Neuronal stem cell (in vitro differentiated cells): ENCODE results near the gene NFYC.

ENCODE experiments used
- DNase-seq: peaks from one replicate; pipeline ENCODE4 v3.0.0-alpha.2; 2013; ENCODE audit warnings: low spot score
- H2AFZ ChIP-seq: one replicate; pipeline ENCODE4 v1.6.1; 2013; ENCODE audit warnings: mild to moderate bottlenecking, low read length, inconsistent platforms
- H2AK5ac ChIP-seq: 2 replicates; pipeline ENCODE4 v1.6.1; 2013; ENCODE audit warnings: low read depth, mild to moderate bottlenecking, inconsistent platforms, low read length, moderate library complexity, mixed read lengths
- H2BK120ac ChIP-seq: 2 replicates; pipeline ENCODE4 v1.6.1; 2013; ENCODE audit warnings: low read depth, mild to moderate bottlenecking, inconsistent platforms, low read length, moderate library complexity, mixed read lengths
- H2BK12ac ChIP-seq: one replicate; pipeline ENCODE4 v1.6.1; 2013; ENCODE audit warnings: low read length, inconsistent platforms
- H2BK15ac ChIP-seq: 2 replicates; pipeline ENCODE4 v1.6.1; 2013; ENCODE audit warnings: mild to moderate bottlenecking, low read length, inconsistent platforms, mixed read lengths
- H2BK5ac ChIP-seq: one replicate; pipeline ENCODE4 v1.6.1; 2013; ENCODE audit warnings: inconsistent platforms, mild to moderate bottlenecking, low read length, moderate library complexity
- H3K14ac ChIP-seq: one replicate; pipeline ENCODE4 v1.6.1; 2013; ENCODE audit warnings: low read length, inconsistent platforms
- H3K18ac ChIP-seq: 2 replicates; pipeline ENCODE4 v1.6.1; 2013; ENCODE audit warnings: low read length, inconsistent platforms
- H3K23ac ChIP-seq: 2 replicates; pipeline ENCODE4 v1.6.1; 2013; ENCODE audit warnings: low read depth, mild to moderate bottlenecking, mixed read lengths, low read length, inconsistent platforms; ENCODE audit not compliant: poor library complexity
- H3K27ac ChIP-seq: replicated peaks from 3 replicates; pipeline ENCODE4 v1.5.1; 2013; ENCODE audit warnings: low read length, inconsistent platforms
- H3K27me3 ChIP-seq, 3 experiments: 2 replicates each; pipeline ENCODE4 v1.6.1; 2013; ENCODE audit warnings: low read length in 3 of 3, mild to moderate bottlenecking in 2 of 3, inconsistent platforms in 1 of 3, low read depth in 1 of 3, mixed read lengths in 1 of 3, moderate library complexity in 1 of 3; ENCODE audit not compliant: control insufficient read depth in 3 of 3, insufficient read depth in 3 of 3
- H3K36me3 ChIP-seq, 2 donors: replicated peaks in 1 of 2; 2 replicates each; pipeline ENCODE4 v1.6.1; 2013; ENCODE audit warnings: low read length in 2 of 2; ENCODE audit not compliant: control insufficient read depth in 2 of 2, insufficient read depth in 2 of 2
- H3K4ac ChIP-seq: 2 replicates; pipeline ENCODE4 v1.6.1; 2013; ENCODE audit warnings: inconsistent platforms, mild to moderate bottlenecking, low read length, moderate library complexity
- H3K4me1 ChIP-seq, 2 donors: 1 replicate in 1 of 2; 2 replicates in 1 of 2; pipeline ENCODE4 v1.6.1; 2013; ENCODE audit warnings: low read length in 2 of 2, low read depth in 1 of 2; ENCODE audit not compliant: control insufficient read depth in 2 of 2, insufficient read depth in 1 of 2
- H3K4me2 ChIP-seq: one replicate; pipeline ENCODE4 v1.6.1; 2013; ENCODE audit warnings: mild to moderate bottlenecking, low read length, inconsistent platforms; ENCODE audit not compliant: insufficient read depth, poor library complexity, severe bottlenecking
- H3K4me3 ChIP-seq, 2 donors: 2 replicates each; pipeline ENCODE4 v1.5.1; 2013; ENCODE audit warnings: low read length in 2 of 2, mild to moderate bottlenecking in 2 of 2, inconsistent platforms in 1 of 2, moderate library complexity in 1 of 2
- H3K79me1 ChIP-seq: one replicate; pipeline ENCODE4 v1.6.1; 2013; ENCODE audit warnings: low read depth, mild to moderate bottlenecking, inconsistent platforms, low read length, moderate library complexity
- H3K9ac ChIP-seq: one replicate; pipeline ENCODE4 v1.6.1; 2013; ENCODE audit warnings: mild to moderate bottlenecking, low read depth, low read length, inconsistent platforms; ENCODE audit not compliant: poor library complexity
- H3K9me3 ChIP-seq, 2 donors: replicated peaks in 1 of 2; 2 replicates each; pipeline versions ENCODE3 to v1.6.1; 2013; ENCODE audit warnings: low read length in 2 of 2, mild to moderate bottlenecking in 2 of 2, inconsistent platforms in 1 of 2, low read depth in 1 of 2, mixed read lengths in 1 of 2, moderate library complexity in 1 of 2; ENCODE audit not compliant: control insufficient read depth in 2 of 2, insufficient read depth in 1 of 2
- H4K8ac ChIP-seq: one replicate; pipeline ENCODE4 v1.6.1; 2013; ENCODE audit warnings: low read depth, mild to moderate bottlenecking, inconsistent platforms, low read length, moderate library complexity
- H4K91ac ChIP-seq: one replicate; pipeline ENCODE4 v1.6.1; 2013; ENCODE audit warnings: low read length, low read depth, mild to moderate bottlenecking, inconsistent platforms; ENCODE audit not compliant: poor library complexity
- WGBS, 2 donors: extraction: QIAGEN DNeasy Blood & Tissue Kit; methylation state at CpG; one replicate each; pipeline ENCODE4 v1.1.7; 2013; ENCODE audit warnings: missing lambda C conversion rate in 2 of 2, mixed read lengths in 1 of 2; ENCODE audit not compliant: insufficient read length in 2 of 2, insufficient replicate concordance in 1 of 2; ENCODE audit errors: extremely low coverage in 2 of 2; 5-methylcytosine and 5-hydroxymethylcytosine counted together

NFYC gene

GRCh38 chr1:40694353-40694874 lies 2.9 kb downstream of the NFYC start:
- H3K4ac ChIP-seq: no peak overlapping the region

GRCh38 chr1:40696294-40696693 lies 4.8 kb downstream of the NFYC start:
- Histone ChIP-seq H3K27ac (no peak overlapping the region), H3K18ac (no peak overlapping the region), H3K4me3 (no peak overlapping the region), H3K36me3 (peaks cover 0 to 5% of the 10 kb centered on the region in 2 donors), H3K4ac (no peak overlapping the region), H2AK5ac (no peak overlapping the region), H3K27me3 (no peaks in the 10 kb centered on the region), H3K4me1 (peaks cover 0 to 8% of the 10 kb centered on the region in 2 donors), H2BK120ac (no peak overlapping the region), H4K91ac (no peak overlapping the region), H3K14ac (no peak overlapping the region), H3K79me1 (no peaks in the 10 kb centered on the region), H3K23ac (no peak overlapping the region), H3K4me2 (no peak overlapping the region), H3K9me3 (no peaks in the 10 kb centered on the region), H2AFZ (no peak overlapping the region), H2BK5ac (no peak overlapping the region), H4K8ac (no peak overlapping the region), H2BK15ac (no peak overlapping the region), H3K9ac (no peak overlapping the region), H2BK12ac (no peak overlapping the region)
- DNase-seq: no peak
- no CpG with 5 or more reads among the region's 4 CpGs for WGBS, 2 donors

More at GRCh38 chr1:40694353-40694874, 2.9 kb downstream of the NFYC start:
- H3K4me2 ChIP-seq: no peak overlapping the region
- H3K23ac ChIP-seq: no peak overlapping the region
- DNase-seq: no peak
- no peak overlapping the region for H2AK5ac ChIP-seq
- H3K79me1 ChIP-seq: no peaks in the 10 kb centered on the region
- no peak overlapping the region for H2AFZ ChIP-seq
- H4K8ac ChIP-seq: no peak overlapping the region
- H3K4me1 ChIP-seq: peaks cover 0 to 8% of the 10 kb centered on the region in 2 donors
- peaks cover 0 to 16% of the 10 kb centered on the region in 2 donors for H3K36me3 ChIP-seq
- no peak overlapping the region for H3K18ac ChIP-seq
- no peak overlapping the region for H2BK5ac ChIP-seq
- H2BK120ac ChIP-seq: no peak overlapping the region
- no peaks in the 10 kb centered on the region for H3K9me3 ChIP-seq
- H3K9ac ChIP-seq: no peak overlapping the region
- H4K91ac ChIP-seq: no peak overlapping the region
- no peak overlapping the region for H3K4me3 ChIP-seq
- no peak overlapping the region for H3K27ac ChIP-seq
- no peak overlapping the region for H2BK12ac ChIP-seq
- H2BK15ac ChIP-seq: no peak overlapping the region
- no peaks in the 10 kb centered on the region for H3K27me3 ChIP-seq
- no CpG with 5 or more reads among the region's 2 CpGs for WGBS, 2 donors
- no peak overlapping the region for H3K14ac ChIP-seq

DNA sequence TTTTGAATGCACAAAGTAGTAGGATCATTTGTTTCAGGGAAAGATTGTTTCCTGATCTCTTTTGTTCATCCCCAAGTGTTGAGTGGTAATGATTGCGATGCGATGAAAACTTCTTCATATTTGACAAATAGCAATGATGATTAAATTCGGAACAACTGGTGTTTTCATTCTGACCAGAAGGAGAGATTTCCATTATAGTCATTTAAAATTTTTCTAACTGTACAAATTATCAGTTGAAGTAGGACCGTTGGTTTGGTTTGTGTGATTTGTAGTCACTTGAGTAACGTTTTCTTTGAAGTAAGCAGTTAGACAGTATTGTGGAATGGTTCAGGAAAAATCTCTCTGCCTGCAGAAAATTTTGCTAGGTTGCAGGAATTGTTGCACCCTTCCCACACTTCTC lies 5.9 kb downstream of the NFYC start:
- no peak overlapping the region for H2BK12ac ChIP-seq
- no peaks in the 10 kb centered on the region for H3K27me3 ChIP-seq
- H4K91ac ChIP-seq: no peak overlapping the region
- no peaks in the 10 kb centered on the region for H3K9me3 ChIP-seq
- H3K36me3 ChIP-seq: peaks cover 0 to 5% of the 10 kb centered on the region in 2 donors
- H3K4ac ChIP-seq: no peak overlapping the region
- no peak overlapping the region for H3K4me3 ChIP-seq
- no peak overlapping the region for H4K8ac ChIP-seq
- H2AK5ac ChIP-seq: no peak overlapping the region
- peaks cover 0 to 6% of the 10 kb centered on the region in 2 donors for H3K4me1 ChIP-seq
- H3K79me1 ChIP-seq: no peaks in the 10 kb centered on the region
- H2BK120ac ChIP-seq: no peak overlapping the region
- no peak overlapping the region for H3K4me2 ChIP-seq
- H2BK5ac ChIP-seq: no peak overlapping the region
- no peak overlapping the region for H3K23ac ChIP-seq
- no peak for DNase-seq
- H2AFZ ChIP-seq: no peak overlapping the region
- H3K18ac ChIP-seq: no peak overlapping the region
- H2BK15ac ChIP-seq: no peak overlapping the region
- no peak overlapping the region for H3K9ac ChIP-seq
- no peak overlapping the region for H3K27ac ChIP-seq
- no CpG with 5 or more reads among the region's 5 CpGs for WGBS, 2 donors
- H3K14ac ChIP-seq: no peak overlapping the region

DNA sequence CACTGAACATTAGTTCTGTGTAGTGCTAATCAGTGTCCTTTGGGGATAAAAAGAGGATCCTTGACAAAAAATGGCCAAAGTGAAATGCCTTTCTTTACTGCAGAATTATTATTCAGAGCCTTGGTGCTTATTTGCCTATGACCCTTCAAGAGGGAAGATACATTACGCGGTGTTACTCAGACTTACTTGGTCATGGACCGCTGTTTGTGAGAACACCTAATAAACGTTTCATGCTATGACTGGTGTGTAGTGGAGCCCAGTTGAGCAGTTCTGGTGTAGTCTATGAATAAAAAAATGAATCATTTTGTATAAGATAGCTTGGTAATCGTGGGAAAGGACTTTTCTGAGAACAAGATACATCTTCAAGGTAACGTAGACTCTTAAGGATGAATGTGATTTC lies 8.3 kb downstream of the NFYC start:
- Histone ChIP-seq H3K14ac (no peak overlapping the region), H3K4ac (no peak overlapping the region), H3K4me1 (peaks cover 0 to 1% of the 10 kb centered on the region in 2 donors), H2BK120ac (no peak overlapping the region), H2AFZ (no peak overlapping the region), H2AK5ac (no peak overlapping the region), H2BK12ac (no peak overlapping the region), H3K79me1 (no peaks in the 10 kb centered on the region), H3K9ac (no peak overlapping the region), H2BK5ac (no peak overlapping the region), H4K8ac (no peak overlapping the region), H4K91ac (no peak overlapping the region), H3K4me3 (no peak overlapping the region), H3K23ac (no peak overlapping the region), H3K9me3 (no peaks in the 10 kb centered on the region), H3K27ac (no peak overlapping the region), H3K36me3 (peaks cover 0 to 5% of the 10 kb centered on the region in 2 donors), H3K4me2 (no peak overlapping the region), H2BK15ac (no peak overlapping the region), H3K18ac (no peak overlapping the region), H3K27me3 (no peaks in the 10 kb centered on the region)
- DNase-seq: no peak
- no CpG with 5 or more reads among the region's 6 CpGs for WGBS, 2 donors
